A549 (cell line): ENCODE data around the gene LTBP3. TPM values are rescaled to one million over a fixed set of nuclear protein-coding genes. Genes with fewer than 3 reads are reported as not detected.

Experiments used
- ATAC-seq, 2 experiments: fragments of 200-7000 bp in 1 of 2; fragments of >200 bp in 1 of 2; cut with Nextera tagmentation in 1 of 2; cut with Tn5 transposase in 1 of 2; 3 replicates each; pipeline versions ENCODE4 v1.8.0 to v1.9.1; 2018 to 2020; ENCODE audit warnings: mild to moderate bottlenecking in 1 of 2, moderate library complexity in 1 of 2
- CTCF ChIA-PET: fragments of 300-600 bp; sonication (Branson Sonifier 250); formaldehyde crosslinking; extraction: SDS; loops from one replicate; lab custom pipeline; 2021; ENCODE audit warnings: antibody characterized with exemption, inconsistent platforms; lab: Yijun Ruan, JAX
- POLR2A ChIA-PET: fragments of 350-600 bp; formaldehyde crosslinking; extraction: SDS; loops from one replicate; lab custom pipeline; 2021; ENCODE audit warnings: antibody characterized with exemption, inconsistent platforms; lab: Yijun Ruan, JAX
- DNase-seq, 2 experiments: peaks; one replicate each; pipeline versions ENCODE4 v3.0.0 to v3.0.0-alpha.2; 2011 to 2016; ENCODE audit warnings: low read depth in 1 of 2, low spot score in 1 of 2
- FAIRE-seq: peaks from 2 replicates; lab custom pipeline; 2011; peaks lifted over from hg19 to GRCh38; lab: Jason Lieb, UNC
- H3K27ac ChIP-seq, 2 experiments: fragments of >200 bp; sonication (Bioruptor Twin); formaldehyde crosslinking; 3 replicates each; pipeline ENCODE4 v1.5.1; 2016 to 2017
- H3K4me1 ChIP-seq: fragments of >200 bp; sonication (Bioruptor Twin); formaldehyde crosslinking; 3 replicates; pipeline ENCODE4 v1.6.1; 2016
- H3K4me2 ChIP-seq: fragments of >200 bp; sonication (Bioruptor Twin); formaldehyde crosslinking; 3 replicates; pipeline ENCODE4 v1.6.1; 2016
- H3K4me3 ChIP-seq: fragments of >200 bp; sonication (Bioruptor Twin); formaldehyde crosslinking; 3 replicates; pipeline ENCODE4 v1.5.1; 2016
- H3K9me3 ChIP-seq: fragments of >200 bp; sonication (Bioruptor Twin); formaldehyde crosslinking; 3 replicates; pipeline ENCODE4 v1.6.1; 2016
- EHF ChIP-seq: fragments of 250-450 bp; sonication (Bioruptor Pico); IDR thresholded peaks from 2 replicates; pipeline ENCODE4 v1.5.0; 2020; ENCODE audit warnings: mild to moderate bottlenecking
- JUN ChIP-seq, 2 experiments: fragments of >200 bp; sonication (Bioruptor Twin); formaldehyde crosslinking; IDR thresholded peaks; 2 replicates in 1 of 2; 3 replicates in 1 of 2; pipeline ENCODE4 v1.6.1; 2016 to 2017
- NR3C1 ChIP-seq: fragments of >200 bp; sonication (Bioruptor Twin); formaldehyde crosslinking; IDR thresholded peaks from 3 replicates; pipeline ENCODE4 v1.6.1; 2017
- PHF8 ChIP-seq: fragments of 200-600 bp; sonication (generic); IDR thresholded peaks from 2 replicates; pipeline ENCODE4 v1.6.1; 2016; ENCODE audit warnings: low read depth, mild to moderate bottlenecking, antibody characterized with exemption, moderate library complexity, borderline replicate concordance
- POLR2A ChIP-seq: IDR thresholded peaks from 2 replicates; pipeline ENCODE4 v1.6.1; 2012; ENCODE audit warnings: mild to moderate bottlenecking, low read length
- RCOR1 ChIP-seq: fragments of 150-350 bp; IDR thresholded peaks from 2 replicates; pipeline ENCODE4 v1.6.1; 2014; ENCODE audit warnings: antibody characterized with exemption, low read length, low read depth
- RNF2 ChIP-seq: fragments of 200-600 bp; sonication (generic); IDR thresholded peaks from 2 replicates; pipeline ENCODE4 v1.6.1; 2016; ENCODE audit warnings: low read depth, mild to moderate bottlenecking, antibody characterized with exemption, moderate library complexity, borderline replicate concordance
- SMC3 ChIP-seq: fragments of >200 bp; sonication (Bioruptor Twin); formaldehyde crosslinking; IDR thresholded peaks from 3 replicates; pipeline ENCODE4 v1.6.1; 2018; ENCODE audit warnings: inconsistent platforms
- SREBF2 ChIP-seq: fragments of 450-650 bp; IDR thresholded peaks from 2 replicates; pipeline ENCODE4 v1.6.1; 2014; ENCODE audit warnings: mild to moderate bottlenecking, moderate library complexity
- TP53 ChIP-seq: fragments of 250-450 bp; sonication (Bioruptor Pico); IDR thresholded peaks from 2 replicates; pipeline ENCODE4 v1.5.0; 2021; ENCODE audit warnings: mild to moderate bottlenecking, moderate library complexity
- ZC3H11A ChIP-seq: fragments of 450-650 bp; IDR thresholded peaks from 2 replicates; pipeline ENCODE4 v1.6.1; 2014; ENCODE audit warnings: antibody characterized with exemption, mild to moderate bottlenecking
- ZSCAN20 ChIP-seq: fragments of 250-450 bp; sonication (Bioruptor Pico); IDR thresholded peaks from 2 replicates; pipeline ENCODE4 v1.8.0; 2022; ENCODE audit warnings: mild to moderate bottlenecking, moderate library complexity
- WGBS: methylation state at CpG from one replicate; pipeline ENCODE4 v1.1.6; 2017; ENCODE audit errors: missing lambda C conversion rate; 5-methylcytosine and 5-hydroxymethylcytosine counted together
- polyA minus RNA-seq: library from RNA; depleted of rRNA, polyadenylated mRNA; stranded (reverse); fragments of >200 nt; gene quantifications from 2 replicates; pipeline ENCODE4 v1.2.3, GENCODE V29; 2011; rRNA and poly(A)+ RNA removed
- polyA plus RNA-seq, 4 experiments: library from polyadenylated mRNA; depleted of rRNA in 3 of 4; stranded (reverse); fragments of >200 nt; fragmentation: RNase III in 1 of 4; extraction: RNeasy Plus Mini Kit Qiagen cat#74134 plus additional on column Dnase treatment in 1 of 4; gene quantifications; 2 replicates in 3 of 4; 3 replicates in 1 of 4; pipeline ENCODE4 v1.2.3, GENCODE V29; 2011 to 2017
- TF ChIP-seq, protein P1 (sequence below): IDR thresholded peaks from 2 replicates; pipeline ENCODE4 v1.6.1; 2012
- TF ChIP-seq, protein P2 (sequence below): fragments of 200-600 bp; sonication (generic); IDR thresholded peaks from 2 replicates; pipeline ENCODE4 v1.6.1; 2016; ENCODE audit warnings: antibody characterized with exemption, mild to moderate bottlenecking, moderate library complexity

LTBP3 gene
- polyA plus RNA-seq (2011; rRNA removed) (28.6 and 39.9 TPM in 2 replicates), polyA plus RNA-seq (2017; fragmentation: RNase III; extraction: RNeasy Plus Mini Kit Qiagen cat#74134 plus additional on column Dnase treatment) (107 to 134 TPM (median 123 TPM) in 3 replicates), polyA minus RNA-seq (25.4 and 44.5 TPM in 2 replicates)
- polyA plus RNA-seq (2012; cell fraction: cytosol; rRNA removed) = 130 and 136 TPM in 2 replicates
- polyA plus RNA-seq (2012; cell fraction: nucleus; rRNA removed) = 715 and 951 TPM in 2 replicates

DNA sequence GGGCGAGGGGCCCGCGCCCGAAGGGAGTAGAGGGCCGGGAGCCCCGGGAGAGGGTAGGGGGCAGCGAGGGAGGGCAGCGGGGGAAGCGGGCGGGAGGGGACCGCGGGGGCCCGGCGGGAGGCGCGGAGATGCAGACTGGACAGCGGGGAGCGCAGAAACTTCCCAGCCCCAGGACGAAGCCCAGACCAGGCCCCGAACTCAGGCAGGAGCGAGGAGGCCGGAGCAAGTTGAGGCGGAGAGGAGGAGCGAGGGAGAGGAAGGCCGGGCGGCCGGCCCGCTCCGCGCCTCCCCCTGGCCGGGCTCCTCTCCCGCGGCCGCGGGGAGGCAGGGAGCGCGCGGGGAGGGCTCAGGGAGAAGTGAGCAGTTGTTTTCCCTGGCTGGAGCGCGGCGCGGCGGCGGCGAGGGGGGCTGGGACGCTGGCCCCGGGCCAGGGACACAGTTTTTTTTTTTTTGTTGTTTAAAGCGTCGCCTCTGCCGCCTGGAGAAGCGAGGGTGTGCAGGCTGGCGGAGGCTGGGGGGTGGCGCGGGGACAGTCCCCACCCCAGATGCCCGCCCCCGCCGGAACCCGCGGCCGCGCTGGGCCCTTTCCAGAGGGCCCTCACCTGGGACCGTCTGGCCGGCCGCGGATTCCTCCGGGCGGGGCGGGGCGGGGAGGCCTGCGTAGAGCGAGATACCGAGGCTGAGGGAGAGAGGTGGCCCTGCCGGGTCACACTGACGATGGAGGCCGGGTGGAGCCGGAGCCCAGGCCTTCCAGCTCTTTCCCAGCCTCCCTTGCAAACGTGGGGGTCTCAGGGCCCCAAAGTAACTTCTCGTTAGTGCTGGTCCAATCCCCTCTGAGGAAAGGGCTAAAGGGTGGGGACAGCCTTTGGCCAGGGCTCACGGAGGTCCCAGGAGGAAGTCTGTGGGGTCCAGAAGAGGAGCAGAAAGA lies at the start of gene LTBP3:
Gene LTBP3, minus strand, starts transcription at position 358 of the 928 bp plus-strand sequence. CDS start 400 bp downstream, outside the sequence.
- WGBS = 2% methylated on average over 34 of the region's 79 CpGs
- H3K9me3 ChIP-seq = no peaks in the 10 kb centered on the region
- TF ChIP-seq SMC3 = 0 out of 3 replicates have a peak, but pooled peaks have one; percentile 9
- peak; percentile 27; the same call in 1 of the 2 replicates for TF ChIP-seq PHF8
- TF ChIP-seq POLR2A = 0 out of 2 replicates have a peak, but pooled peaks have one; percentile 18
- no peak for TF ChIP-seq ZC3H11A
- TF ChIP-seq ZSCAN20 (CRISPR knock-in tag) = no peak
- TF ChIP-seq, protein P1, sequence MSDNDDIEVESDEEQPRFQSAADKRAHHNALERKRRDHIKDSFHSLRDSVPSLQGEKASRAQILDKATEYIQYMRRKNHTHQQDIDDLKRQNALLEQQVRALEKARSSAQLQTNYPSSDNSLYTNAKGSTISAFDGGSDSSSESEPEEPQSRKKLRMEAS = peak; percentile 51; the same call in 1 of the 2 replicates
- peak; percentile 36 to 58; a peak in 1 of 5 replicates for TF ChIP-seq JUN (IDR thresholded peaks at IDR 0.05)
- ChIA-PET POLR2A (interaction anchor here (4.1 kb wide), 1 partner anchor 13 kb away, joined by 51 read pairs; the partner anchor contains the start of genes FAM89B and ZNRD2), CTCF (interaction anchor here (1.2 to 16.3 kb wide), 5 partner anchors 10 to 16 kb away, joined by 3 to 393 read pairs (median 96); partner anchors contain the start of genes FAM89B and ZNRD2)
- peak within 1 kb of the TSS; percentile 62 for H3K4me3 ChIP-seq
- peak; percentile 59 to 64 for DNase-seq
- FAIRE-seq = no peak
- peaks cover 75% of the 10 kb centered on the region for H3K4me1 ChIP-seq
- peak within 1 kb of the TSS; percentile 94 to 99 for H3K27ac ChIP-seq
- peak within 1 kb of the TSS; percentile 98 for H3K4me2 ChIP-seq
- peak; percentile 9 to 30; a peak in 5 of 6 replicates for ATAC-seq

DNA sequence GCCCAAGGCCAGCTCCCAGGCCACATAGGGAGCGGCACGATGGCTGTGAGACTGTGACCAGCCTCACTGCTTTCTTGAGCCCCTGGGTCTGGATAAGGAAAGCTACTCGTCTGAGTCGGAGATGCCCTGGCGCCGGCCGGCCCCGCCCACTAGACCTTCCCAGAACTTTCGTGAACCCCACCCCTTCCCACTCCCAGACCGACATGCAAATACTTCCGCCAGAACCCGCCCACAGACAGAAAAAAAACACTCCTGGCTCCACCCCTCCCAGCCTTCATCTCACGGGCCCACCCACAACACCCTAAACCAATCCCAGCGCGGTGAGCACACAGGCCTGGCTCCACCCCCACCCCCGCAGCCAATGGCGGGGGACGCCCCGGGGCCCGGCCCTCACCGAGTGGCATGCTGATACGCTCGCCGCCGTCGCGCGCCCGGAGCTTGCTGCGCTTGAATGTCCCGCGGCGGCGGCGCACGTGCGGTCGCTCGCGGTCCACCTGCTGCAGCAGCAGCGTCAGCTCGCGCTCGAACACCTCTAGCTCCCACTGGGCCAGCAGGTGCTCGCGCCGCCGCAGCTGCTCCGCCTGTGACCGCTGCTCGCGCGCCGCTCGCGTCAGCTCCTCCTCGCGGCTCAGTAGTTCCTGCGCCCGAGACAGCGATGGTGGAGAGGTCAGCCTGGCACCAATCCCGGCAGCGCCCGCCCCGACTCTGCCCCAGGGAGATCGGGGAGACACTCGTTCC lies 48.9 kb upstream of the LTBP3 start:
- DNase-seq = peak; percentile 46 to 70
- TF ChIP-seq NR3C1 (no peak), SREBF2 (no peak), EHF (CRISPR knock-in tag) (no peak), SMC3 (no peak), RNF2 (no peak), TP53 (CRISPR knock-in tag) (no peak), RCOR1 (no peak), POLR2A (no peak)
- TF ChIP-seq, protein P2, sequence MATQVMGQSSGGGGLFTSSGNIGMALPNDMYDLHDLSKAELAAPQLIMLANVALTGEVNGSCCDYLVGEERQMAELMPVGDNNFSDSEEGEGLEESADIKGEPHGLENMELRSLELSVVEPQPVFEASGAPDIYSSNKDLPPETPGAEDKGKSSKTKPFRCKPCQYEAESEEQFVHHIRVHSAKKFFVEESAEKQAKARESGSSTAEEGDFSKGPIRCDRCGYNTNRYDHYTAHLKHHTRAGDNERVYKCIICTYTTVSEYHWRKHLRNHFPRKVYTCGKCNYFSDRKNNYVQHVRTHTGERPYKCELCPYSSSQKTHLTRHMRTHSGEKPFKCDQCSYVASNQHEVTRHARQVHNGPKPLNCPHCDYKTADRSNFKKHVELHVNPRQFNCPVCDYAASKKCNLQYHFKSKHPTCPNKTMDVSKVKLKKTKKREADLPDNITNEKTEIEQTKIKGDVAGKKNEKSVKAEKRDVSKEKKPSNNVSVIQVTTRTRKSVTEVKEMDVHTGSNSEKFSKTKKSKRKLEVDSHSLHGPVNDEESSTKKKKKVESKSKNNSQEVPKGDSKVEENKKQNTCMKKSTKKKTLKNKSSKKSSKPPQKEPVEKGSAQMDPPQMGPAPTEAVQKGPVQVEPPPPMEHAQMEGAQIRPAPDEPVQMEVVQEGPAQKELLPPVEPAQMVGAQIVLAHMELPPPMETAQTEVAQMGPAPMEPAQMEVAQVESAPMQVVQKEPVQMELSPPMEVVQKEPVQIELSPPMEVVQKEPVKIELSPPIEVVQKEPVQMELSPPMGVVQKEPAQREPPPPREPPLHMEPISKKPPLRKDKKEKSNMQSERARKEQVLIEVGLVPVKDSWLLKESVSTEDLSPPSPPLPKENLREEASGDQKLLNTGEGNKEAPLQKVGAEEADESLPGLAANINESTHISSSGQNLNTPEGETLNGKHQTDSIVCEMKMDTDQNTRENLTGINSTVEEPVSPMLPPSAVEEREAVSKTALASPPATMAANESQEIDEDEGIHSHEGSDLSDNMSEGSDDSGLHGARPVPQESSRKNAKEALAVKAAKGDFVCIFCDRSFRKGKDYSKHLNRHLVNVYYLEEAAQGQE = no peak
- H3K4me3 ChIP-seq = no peak overlapping the region
- FAIRE-seq = no peak
- POLR2A ChIA-PET = no interaction called here
- no peak overlapping the region for H3K4me2 ChIP-seq
- WGBS = 94% methylated on average over 63 of the region's 67 CpGs
- H3K9me3 ChIP-seq = no peaks in the 10 kb centered on the region
- H3K4me1 ChIP-seq = peaks cover 22% of the 10 kb centered on the region; the same call in 1 of the 3 replicates
- peak in 1 of 2 experiments; percentile 85; a peak in 3 of 6 replicates for ATAC-seq
- H3K27ac ChIP-seq = no peak overlapping the region
- CTCF ChIA-PET = interaction anchor here (1.0 to 20.1 kb wide), 4 partner anchors 18 to 66 kb away, joined by 3 to 249 read pairs (median 4); partner anchors contain the start of gene KCNK7
